Myocyte (in vitro differentiated cells): ENCODE results near the gene NTRK1. TPM values are rescaled to one million over a fixed set of nuclear protein-coding genes. Genes with fewer than 3 reads are reported as not detected.
A peak's percentile ranks its signal among the peaks of the same experiment; 100 is the strongest.

Experiments
- DNase-seq: peaks from one replicate; pipeline ENCODE4 v3.0.0-alpha.2; 2012; ENCODE audit warnings: low read depth
- polyA plus RNA-seq: library from polyadenylated mRNA; unstranded; fragments of >200 nt; gene quantifications from one replicate; pipeline ENCODE4 v1.2.1, GENCODE V29; 2012; ENCODE audit warnings: missing spikeins
- total RNA-seq: library from RNA; depleted of rRNA; stranded (reverse); fragments of >200 nt; gene quantifications from 2 replicates; pipeline ENCODE4 v1.2.3, GENCODE V29; 2014

Gene NTRK1
- total RNA-seq, result 0.10 and 2.5 TPM in 2 replicates
- 0.48 TPM for polyA plus RNA-seq

DNA sequence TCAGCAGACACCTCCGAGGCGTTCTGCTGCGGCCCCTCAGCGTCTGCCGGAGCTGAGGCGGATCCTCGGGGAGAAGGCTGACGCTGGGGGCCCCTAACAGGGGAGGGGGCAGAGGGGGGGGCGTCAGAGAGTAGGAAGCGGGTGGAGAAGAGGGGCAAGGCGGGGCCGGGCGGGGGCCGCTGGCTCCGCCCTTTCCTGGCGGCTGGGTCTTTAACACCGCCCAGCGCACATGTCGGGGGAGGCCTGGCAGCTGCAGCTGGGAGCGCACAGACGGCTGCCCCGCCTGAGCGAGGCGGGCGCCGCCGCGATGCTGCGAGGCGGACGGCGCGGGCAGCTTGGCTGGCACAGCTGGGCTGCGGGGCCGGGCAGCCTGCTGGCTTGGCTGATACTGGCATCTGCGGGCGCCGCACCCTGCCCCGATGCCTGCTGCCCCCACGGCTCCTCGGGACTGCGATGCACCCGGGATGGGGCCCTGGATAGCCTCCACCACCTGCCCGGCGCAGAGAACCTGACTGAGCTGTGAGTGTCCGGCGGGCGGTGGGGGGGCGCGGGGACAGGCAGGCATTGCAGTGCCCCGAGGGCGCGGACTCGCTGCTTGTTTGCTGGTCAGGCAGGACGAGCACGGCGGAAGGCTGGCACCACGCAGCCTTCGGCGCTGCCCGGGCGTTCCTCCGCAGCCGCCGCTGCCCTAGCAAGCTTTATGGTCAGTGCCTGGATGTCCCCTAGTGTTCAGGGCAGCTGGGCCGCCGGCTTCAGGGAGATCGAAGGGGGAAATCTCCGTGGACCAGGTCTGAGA is at the start of gene NTRK1:
Gene NTRK1 (plus strand): TSS at position 238 of the 796 bp plus-strand sequence. CDS start 70 bp downstream, at position 308.
- peak; percentile 65 for DNase-seq

DNA sequence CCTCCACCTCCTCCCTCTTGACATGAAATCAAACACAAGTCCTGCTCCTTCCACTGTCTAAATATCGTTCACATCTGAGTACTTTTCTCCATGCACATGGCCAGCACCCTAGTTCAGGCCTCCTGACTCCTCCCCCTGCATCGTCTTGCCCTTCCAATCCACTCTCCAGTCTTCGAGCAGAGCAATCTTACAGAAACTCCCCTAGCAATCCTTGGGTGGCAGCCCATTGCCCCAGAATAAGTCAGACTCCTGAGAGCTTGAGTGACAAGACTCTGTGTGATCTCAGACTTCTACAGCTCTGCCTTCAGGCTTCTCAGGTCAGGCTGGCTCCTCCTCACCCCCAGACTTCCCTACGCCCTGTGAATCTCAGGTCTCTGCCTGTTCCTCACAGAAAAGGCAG is 49.5 kb upstream of the NTRK1 start:
- no peak for DNase-seq

DNA sequence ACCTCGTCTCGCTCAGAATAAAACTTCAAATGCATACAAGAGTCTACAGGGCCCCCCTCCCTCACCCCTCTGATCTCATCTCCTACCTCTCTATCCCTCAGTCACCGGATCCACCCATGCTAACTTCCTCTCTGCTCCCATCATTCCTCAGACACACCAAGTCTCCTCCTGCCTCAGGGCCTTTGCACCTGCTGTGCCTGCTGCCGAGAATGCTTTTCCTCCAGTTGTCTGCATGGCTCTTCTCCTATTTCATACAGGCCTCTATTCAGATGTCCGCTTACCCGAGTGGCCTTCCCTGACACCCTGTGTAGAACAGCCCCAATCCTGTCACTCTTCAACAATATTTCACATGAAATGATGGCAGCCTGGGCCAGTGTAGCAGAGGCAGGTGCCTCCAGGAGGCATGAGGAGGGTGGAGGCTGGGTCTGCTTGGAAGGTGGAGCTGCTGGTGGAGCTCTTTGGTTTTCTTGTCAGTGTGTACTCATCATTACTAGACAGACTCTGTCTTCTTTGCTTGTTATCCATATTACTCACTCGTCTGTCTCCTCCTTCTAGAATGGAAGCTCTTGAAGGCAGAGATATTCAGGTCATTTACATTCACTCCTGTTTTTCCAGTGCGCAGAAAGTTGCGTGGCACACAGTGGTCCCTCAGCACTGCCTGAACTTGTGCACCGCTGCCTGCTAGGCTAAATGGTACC is 48.2 kb upstream of the NTRK1 start:
- DNase-seq, result no peak

DNA sequence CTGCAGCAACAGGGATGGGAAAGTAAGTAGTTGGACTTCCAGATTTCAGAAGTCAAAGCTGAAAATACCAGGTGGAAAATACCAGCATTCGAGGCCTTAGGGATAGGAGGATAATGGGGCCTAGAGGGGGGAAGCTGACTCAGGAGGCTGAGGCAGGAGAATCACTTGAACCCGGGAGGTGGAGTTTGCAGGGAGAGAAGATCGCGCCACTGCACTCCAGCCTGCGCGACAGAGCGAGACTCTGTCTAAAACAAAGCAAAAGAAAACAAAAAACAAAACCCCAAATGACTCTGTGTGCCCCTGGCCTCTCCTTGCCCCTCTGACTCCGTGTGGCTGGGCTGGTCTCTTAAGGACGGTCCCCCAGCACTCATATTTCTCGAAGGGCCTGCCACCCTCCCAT is 47.4 kb upstream of the NTRK1 start:
- DNase-seq, result no peak

DNA sequence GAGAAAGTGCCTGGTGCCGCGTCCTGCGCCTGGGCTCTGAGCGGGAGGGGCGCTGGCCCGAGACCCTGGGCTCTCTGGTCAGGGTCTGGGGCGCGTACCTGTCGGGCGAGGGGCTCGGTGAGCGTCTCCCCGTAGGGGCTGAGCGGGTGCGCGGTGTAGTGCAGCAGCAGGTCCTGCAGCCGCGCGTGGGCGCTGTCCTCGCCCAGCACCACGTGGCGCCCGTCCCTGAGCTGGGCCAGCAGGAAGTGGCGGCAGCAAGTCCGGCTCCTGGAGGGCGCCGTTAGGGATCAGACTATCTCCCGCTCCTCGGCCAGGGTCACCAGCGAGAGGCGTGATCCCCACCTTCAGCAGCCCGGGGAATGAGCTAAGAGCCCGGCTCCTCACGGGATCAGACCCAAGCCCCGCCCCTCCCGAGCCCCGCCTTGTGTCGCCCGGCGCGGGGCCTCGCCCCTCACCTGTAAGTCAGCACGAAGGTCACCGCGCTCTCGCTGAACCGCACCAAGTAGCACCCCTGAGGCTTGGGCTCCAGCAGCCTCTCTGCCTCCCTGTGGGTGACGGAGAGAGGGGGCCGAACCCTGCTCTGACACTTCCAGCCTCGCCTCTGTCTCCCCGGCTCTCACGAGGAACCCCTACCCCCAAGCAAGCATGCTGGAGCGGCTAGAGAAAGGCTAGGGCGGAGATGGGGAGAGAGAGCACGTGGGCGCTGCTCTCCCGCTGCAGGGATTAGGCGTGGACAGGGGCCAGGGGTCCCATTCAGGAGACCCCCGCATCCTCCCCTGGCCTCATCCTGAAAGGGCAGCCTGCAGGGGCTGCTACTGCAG is 46.7 kb upstream of the NTRK1 start:
- no peak for DNase-seq

DNA sequence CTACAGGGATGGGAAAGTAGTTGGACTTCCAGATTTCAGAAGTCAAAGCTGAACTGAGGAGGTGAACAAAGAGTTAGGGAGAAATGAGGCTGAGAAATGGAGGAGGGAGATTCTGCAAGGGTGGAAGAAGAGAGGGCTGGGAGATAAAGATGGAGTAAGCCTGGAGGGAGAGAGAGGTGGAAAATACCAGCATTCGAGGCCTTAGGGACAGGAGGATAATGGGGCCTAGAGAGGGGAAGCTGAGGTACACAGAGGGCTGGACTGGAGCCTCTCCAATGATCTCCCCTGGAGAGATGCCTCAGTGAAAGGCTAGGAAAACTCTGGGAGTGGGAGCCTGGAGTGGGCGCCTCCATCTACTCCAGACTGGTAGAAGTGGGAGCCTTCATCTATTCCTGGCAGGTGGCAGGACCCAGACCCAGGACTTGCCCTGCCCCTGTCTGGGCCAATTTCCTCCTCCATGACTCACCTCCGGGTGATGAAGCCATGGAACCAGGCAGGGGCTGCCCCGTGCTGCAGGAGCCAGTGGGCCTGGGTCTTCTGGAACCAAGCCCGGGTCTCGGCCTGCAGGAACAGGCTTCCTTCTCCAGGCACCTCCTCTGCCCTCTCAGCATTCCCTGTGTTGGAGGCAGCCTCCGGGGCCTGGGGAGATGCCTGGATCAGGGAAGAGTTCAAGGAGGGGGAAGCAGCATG is 45.9 kb upstream of the NTRK1 start:
- DNase-seq, result no peak

DNA sequence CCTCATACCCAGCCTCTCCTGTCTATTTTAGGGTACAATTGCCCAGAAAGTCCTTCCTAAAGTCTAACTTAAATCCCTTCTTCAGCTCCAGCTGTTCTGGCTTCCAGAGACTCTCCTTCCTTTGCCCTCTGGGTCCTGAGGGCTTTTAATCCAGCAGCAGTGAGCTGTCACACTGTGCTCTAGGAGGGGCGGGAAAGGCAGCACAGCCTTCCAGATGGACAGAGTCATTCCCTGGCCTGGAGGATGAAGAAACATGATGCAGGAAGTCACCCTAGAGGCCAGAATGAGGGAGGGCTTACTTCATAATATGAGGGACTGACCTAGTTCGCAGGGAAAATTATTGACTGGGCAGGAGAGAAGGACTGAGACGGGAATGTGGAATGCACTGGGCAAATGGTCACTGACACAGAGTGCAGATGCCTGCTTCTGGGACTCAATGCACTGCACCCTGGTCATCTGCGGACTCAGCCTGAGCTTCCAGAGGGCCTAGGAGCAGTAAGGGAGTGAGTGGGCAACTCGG is 45.3 kb upstream of the NTRK1 start:
- DNase-seq, result peak; percentile 32

DNA sequence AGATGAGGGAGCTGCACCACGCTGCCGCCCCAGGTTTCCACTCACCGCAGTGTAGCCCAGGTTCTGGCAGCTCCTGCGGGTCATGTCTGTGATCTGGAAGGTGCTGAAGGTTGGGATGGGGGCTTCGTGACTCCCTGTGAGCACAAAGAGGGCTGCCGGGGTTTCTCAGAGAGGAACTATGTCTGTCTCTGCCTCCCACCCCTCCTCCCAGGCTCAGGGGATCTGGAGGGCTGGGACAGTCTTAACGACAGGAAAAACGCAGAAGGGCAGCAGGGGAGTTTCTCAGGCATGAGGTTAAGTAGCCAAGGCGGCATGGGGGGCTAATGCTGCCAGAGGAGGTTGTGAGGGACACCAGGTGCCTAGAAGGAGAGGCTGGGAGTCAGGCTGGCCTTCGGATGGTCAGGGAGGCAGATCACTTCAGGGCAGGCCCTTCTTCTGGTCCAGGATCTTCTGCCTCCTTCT is 44.7 kb upstream of the NTRK1 start:
- no peak for DNase-seq

DNA sequence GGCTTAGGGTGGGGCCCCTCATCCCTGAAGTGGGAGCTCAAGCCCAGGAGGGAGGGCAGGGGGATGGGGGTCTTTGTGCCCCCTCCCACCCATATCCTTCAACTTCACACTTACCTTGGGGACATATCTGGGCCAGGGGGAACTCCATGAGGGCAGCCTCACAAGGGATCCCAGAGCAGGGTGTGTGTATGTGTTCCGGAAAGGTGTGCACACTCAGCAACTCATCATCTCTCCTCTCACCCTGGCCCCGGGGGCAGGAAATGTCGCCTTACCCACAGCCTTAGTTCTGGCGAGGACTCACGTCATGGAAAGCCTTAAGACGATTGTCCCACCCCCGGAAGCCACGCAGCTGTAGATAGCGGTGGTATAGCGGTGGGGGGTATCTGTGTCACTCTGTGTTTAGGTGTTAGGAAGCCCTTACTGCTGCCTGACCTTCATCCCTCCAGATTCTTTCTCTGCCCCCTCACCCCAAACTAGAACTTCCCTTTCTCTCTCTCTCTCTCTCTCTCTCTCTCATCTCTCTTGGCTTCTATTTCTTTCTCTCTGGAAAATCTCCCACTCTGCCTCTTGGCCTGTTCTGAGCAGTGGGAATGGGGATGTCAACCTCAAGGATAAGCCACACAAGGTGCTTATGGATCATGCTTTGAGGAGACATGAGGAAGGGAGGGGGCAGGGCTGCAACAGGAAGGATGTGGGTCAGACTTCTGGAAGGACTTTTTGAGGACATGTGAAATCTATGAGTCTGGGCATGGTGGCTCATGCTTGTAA is 43.9 kb upstream of the NTRK1 start, which contains the start of gene SH2D2A:
Gene SH2D2A (minus strand): TSS at position 288 of the 768 bp plus-strand sequence. CDS start 140 bp downstream, at position 148.
- no peak for DNase-seq

DNA sequence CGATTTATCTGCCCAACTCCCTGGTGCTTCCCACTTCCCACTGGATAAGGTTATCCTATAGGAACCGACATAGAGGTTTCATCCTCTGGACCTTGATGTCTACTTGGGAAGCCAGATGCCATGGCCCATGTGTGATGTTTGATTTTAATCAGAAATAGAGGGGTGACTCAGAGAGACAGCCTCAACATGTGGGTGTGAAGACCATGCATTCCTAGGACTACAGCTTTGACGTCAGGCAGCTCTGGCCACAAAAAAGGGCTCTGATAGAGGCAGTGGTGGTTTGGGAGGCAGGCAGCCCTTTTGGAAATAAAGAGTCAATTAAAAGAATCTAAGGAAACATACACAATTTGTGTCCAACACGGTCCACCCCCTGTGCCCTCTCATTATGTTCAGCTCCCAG is 38.9 kb upstream of the NTRK1 start:
- DNase-seq, result peak; percentile 50

DNA sequence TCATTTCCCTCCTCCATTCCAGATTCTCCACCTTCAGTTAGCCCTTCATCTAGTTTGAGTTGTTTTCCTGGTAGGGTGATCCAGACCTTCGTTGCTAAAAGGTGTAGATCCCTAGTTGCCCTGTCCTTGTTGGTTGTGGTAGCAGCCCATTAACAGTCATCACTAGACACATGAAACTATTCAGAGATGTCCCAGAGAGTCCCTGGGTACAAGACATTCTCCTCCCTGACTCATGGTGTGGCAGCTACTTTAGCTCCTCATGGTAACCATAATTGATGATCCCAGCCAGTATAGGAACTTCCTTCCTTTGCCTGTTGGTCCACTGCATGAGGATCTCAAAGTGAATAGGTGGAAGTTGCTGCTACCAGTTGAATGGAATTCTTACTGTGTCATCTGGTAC is 38.0 kb upstream of the NTRK1 start:
- no peak for DNase-seq

DNA sequence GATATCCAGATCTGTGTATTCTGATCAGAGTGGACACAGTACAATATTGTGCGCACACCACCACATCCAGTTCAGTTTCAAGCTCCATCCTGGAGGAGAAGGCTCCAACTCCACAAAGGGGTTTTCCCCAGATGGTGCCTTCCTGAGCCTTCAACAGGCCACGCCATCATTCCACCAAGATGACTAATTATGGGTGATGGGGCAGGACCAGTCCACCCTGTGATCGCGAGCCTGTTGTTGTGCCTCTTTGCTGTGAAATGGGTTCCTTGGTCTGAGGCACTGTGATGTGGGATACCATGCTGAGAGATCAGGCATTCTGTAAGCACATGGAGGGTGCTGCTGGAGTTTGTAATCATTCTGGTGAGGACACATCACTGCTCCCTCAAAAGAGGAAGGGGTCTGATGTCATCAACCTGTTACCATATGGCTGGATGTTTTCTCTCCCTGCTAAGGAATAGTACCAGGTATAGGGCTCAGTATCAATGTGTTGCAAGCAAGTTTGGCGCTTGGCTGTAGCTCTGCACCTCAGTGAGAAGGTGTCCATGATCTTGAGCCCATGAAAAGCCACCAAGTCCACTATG is 37.4 kb upstream of the NTRK1 start:
- no peak for DNase-seq

DNA sequence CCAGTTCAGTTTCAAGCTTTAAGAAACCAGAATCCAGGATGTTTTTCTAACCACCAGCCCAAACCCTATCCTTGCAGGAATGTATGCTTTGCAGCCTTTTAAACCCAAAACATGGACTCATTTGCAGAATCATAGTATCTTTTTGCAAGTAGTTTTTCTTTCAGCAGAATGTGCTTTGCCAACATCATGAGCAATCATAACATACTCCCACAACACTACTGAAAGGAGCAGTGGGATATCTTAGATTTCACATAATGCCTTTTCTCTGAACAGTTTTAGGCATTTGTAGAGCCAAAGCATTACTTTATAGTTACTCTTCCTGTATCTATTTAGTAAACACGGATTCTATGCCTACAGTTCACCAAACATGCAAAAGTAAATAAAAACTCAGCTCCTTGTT is 34.0 kb upstream of the NTRK1 start:
- DNase-seq, result no peak

DNA sequence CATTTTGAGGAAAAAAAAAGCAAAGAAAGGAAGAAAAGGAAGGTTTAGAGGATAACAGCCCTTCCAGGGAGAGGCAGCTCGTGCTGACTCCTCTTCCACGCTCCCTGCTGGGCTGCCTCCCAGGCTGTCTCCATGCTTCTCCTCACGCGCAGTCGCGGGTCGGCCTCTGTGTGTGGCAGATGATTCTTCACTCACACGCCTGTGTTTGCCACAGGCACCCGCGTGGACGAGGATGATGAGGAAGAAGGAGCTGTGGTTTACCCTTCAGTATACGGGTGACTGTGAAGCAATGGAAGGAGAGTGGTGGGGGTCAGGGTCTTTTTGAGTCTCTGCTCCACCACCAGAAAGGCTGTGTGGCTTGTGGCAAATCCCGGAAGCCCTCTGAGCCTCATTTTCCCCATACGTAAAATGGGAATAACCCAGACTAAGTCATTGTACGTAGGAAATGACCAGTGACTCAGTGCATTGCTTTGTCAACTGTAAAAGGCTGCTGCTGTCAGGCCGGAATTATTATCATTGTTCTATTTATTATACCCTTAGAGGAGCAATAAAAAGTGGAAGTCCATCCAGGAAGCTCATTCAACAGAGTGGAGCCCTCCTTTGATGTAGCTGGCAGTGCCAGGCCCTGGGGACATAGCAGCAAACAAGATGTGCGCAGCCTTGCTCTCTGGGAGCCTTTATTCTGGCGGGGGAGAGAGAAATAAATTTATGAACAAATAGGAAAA is 32.1 kb upstream of the NTRK1 start:
- DNase-seq, result no peak

DNA sequence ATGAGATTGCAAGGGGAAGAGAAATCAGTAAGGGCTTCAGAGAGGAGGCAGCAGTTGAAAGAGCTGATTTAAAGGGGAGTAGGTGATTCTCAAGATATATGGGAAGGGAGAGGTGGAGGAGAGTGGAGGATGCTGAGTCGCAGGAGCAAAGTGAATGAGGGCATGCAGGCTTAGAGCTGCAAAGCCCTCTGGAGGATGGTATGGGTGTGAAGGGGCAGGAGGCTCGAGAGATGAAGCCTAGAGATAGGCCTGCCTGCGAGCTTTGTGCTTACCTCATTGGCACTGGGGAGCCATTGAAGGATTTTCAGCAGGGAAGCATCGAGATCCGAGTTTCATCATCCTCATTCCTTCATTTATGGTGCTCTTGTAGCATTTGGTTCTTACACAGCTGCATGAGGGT is 28.2 kb upstream of the NTRK1 start:
- no peak for DNase-seq

DNA sequence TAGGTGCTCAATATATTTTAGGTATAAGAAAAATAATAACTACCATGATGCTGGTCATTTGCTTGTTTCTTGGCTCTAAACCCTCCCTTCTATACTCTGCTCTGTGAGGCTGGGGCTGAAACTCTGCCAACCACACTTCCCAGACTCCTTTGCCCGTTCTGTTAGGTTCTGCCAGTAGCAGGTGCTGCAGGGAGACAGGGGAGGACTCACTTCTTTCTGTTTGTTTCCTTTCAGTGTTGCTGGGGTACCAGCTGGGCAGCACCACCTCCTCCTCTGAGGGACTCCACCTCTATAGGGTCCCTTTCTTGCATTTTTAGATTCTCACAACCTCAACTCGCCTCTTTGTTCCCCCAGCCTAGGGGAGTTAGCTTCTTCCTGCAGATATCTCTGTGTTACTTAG is 27.1 kb upstream of the NTRK1 start:
- DNase-seq, result no peak

DNA sequence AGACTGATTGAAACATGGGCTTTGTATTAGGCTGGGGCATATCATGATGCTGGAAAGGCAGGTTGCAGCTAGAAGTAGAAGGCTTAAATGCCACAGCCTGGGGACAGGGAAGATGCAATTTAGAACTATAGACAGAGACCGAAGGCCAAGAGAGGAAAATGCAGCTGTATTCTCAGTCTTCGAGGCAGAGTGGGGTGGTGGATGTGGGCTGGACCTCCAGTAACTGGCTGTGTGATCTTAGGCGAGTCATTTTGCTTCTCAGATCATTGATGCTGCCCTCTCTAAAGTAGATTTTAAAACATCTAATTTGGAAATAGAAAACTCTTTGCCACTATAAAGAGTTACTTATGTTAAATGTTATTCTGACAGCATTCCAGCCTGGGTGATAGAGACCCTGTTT is 26.3 kb upstream of the NTRK1 start:
- DNase-seq, result no peak

DNA sequence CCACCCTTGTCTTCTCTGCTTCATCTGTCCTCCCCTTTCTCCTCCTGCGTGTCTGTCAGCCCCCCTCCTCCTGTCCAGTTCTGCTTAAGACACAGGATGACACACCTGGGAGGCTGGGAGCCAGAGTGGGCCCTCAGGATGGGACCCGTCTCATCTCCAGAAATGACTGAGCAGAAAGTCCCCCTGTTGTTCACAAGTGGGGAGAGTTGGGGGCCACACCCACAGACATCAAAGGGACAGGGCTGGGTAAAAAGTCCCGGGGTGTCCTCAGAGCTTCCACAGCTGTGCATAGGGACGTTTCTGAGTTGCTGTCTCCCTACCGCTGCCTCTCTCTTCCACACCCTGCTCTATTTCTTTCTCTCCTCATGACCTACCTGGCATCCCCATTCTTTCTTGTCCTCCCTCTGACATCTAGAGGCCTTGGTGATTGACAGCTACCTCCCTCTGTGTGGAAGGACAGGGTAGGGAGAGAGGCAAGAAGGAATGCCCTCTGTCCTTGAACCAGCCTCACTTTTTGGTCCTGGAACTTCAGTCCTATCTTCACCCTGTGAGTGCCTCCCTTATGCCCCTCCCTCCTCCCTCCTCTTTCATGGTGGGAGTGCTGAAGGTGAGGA is 24.5 kb upstream of the NTRK1 start:
- no peak for DNase-seq

DNA sequence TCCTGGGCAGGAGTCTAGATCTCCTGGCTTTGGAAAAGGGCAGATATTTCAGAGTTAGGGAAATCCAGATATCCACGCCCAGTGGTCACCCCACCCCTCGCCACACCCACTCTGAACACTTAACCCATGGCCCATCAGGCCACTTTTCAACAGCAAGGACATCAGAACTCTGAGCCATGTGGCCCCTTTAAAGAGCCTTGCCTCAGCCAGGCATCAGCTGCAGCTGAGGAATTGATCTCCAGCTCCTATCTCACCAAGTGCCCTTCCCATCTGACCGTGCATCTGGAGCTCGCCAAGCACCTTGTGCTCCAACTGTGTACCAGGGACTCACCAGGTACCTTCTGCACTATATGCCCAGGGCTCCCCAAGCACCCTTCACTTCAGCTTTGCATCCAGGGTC is 23.8 kb upstream of the NTRK1 start:
- no peak for DNase-seq
